HG03439 (cell line): Measurements from ENCODE around the gene ITGA3.

Experiments used
- ATAC-seq: cut with Tn5 transposase; IDR thresholded peaks from one replicate; pipeline ENCODE4 v1.9.1; 2021; ENCODE audit warnings: mild to moderate bottlenecking, moderate library complexity; ENCODE audit not compliant: unreplicated experiment

The ITGA3 gene

DNA sequence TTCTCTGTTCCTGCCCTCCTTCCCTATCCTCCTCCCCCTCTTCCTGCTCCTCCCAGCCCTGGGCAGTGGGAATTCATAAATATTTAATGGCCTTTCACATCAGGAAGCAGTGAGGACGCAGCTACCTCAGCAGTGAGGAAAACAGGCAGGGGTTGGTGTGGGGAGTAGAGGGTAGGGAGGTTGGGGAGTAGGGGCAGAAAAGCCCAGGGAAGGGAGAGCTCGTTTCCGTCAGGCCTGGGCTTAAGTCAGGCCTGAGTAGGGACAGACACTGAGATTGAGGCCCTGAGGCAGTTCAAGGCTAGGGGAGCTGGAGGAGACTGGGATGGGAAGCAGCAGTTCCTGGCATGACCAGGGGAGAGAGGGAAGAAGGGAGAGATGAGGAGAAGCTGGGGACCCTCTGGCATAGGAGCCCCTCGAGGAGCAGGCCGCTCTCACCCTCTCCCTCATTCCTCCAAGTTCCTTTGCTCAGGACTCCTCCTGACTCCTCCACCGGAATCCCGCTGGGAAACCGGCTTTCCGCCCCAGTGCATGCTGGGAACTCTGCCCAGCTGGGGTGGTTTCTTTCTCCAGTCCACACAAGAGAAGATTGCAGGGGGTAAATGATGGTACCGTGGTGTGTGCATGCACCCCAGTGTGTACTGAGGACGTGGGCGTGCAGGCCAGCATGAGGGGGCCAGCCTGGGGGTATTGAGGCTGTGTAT is 67.9 kb downstream of the ITGA3 start:
- no peak for ATAC-seq

- ATAC-seq: no peak
Observed at GRCh38 chr17:50125420-50125997, 69.6 kb downstream of the ITGA3 start.

GRCh38 chr17:50127697-50128361 is 71.9 kb downstream of the ITGA3 start:
- ATAC-seq: no peak

GRCh38 chr17:50128441-50129352 is 72.8 kb downstream of the ITGA3 start:
- ATAC-seq: no peak

DNA sequence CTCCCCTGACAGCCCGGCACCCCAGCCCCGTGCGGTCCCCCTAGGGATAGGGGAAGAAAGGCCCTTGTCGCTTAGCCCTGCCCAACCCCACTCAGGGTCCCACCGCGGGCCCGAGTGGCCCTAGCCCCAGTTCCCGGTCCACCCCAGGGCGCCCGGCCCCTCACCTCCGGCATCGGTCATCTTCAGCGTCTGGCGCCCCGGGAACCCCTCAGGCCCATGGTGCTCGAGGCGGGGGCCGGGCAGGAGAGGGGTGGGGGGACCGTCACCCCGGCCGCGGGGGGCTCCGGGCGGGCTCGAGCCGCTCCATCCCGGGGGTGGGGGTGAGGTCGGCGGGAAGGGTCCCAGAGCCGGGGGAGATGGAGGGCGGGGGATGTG is 73.4 kb downstream of the ITGA3 start:
- ATAC-seq: no peak

DNA sequence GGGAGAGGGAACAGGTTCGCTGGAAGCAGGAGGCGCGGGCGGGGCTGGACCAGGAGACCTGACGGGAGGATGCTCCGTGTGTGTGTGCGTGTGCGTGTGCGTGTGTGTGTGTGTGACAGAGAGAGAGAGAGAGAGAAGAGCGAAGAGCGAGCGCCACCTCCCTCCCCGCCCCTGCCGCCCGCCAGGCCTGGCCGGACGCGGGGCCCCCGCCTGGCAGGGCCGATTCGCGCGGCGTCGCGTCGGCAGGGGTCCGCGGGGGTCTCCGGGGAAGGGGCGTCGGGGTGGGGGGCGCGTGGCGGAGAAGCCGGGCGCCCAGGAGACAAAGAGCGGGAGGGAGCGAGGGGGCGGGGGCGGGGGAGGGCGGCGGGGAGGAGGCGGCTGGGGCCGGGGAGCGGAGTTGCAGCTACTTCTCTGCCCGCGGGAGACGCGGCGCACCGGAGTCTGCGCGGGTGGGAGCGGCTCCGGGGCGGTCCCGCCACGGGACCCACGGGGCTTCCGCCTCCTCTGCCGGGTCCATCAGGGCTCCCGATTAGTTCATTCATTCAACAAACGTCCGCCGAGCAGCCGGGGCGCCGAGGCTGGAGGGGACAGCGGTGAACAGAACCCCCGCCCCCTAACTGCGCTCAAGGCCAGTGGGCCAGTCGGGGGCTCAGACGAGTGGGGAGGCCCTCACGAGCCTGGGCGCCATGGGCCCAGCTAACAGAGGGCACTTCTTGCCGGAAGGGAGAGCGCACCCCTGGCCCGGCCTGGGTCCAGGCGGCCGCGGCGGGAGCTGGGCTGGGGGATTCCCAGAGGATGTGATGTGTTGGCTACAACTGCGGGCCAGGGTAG is 74.0 kb downstream of the ITGA3 start, which contains the start of gene SAMD14:
SAMD14 (minus strand) TSS at position 433 of the 831 bp plus-strand sequence. CDS start 5,201 bp downstream, outside the sequence.
- ATAC-seq: no peak

DNA sequence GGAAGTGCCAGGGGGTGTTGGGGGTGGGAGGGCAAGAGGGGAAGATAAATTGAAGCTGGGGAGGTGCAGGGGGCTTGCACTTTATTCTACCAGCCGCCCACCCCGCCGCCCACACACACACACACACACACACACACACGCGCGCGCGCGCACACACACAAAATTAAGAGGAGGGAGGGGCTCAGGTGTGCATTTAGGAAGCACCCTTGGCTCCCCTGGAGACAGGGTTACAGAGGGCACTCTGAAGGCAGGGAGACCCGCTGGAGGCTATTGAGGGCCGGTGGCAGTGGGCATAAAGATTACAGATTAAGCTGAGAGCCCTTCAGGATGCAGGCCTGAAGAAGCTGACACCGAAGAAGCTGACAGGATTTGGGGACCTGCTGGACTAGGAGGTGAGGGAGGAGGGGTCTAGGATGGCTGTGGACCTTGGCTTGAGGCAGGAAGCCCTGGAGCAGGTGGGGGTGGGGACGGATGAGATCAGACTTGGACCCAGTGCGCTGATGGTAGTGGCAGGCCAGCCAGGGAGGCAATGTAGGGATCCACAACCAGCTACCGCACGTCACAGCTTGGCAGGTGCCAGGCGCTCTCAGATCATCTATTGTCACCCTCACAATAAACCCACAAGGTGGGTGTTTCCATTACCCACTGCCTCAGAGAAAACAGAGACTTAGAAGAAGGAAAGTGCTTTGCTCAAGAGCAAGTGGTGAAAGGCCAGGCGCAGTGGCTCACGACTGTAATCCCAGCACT is 74.8 kb downstream of the ITGA3 start:
- no peak for ATAC-seq

- no peak for ATAC-seq
Observed at GRCh38 chr17:50132104-50132794, 76.3 kb downstream of the ITGA3 start.

DNA sequence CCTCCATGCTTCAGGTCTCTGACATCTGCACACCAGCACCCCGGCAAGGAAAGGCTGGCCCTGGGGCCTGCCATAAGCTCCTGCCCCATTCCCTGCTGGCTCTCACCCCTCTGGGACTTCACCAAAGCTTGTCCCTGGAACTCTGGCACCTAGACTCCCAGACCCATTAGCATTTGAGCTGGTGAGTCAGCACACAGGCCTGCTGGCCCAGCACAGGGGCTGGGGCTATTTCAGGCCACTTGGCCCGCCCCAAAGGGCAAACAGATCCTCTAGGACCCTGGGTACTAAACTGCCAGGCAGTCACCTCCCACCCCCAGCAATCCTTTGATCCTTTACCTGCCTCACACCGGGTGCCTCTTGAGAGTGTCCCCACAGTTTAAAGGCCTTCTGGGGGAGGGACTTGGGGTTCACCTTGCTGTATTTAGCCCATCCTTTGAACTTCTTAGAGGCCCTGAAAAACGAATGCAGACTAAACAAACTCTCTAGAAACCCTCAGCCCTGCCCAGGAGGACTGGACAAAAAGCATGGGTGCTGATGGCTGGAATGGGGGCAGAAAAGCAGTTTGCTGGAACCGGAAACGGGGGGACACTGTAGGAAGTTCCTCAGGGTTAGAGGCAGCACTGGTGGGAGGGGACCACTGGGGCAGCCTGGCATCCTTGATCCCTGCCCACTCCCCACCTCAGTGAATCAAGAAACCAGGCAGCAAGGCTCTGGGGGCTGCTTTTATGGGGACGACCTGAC is 77.3 kb downstream of the ITGA3 start:
- no peak for ATAC-seq

DNA sequence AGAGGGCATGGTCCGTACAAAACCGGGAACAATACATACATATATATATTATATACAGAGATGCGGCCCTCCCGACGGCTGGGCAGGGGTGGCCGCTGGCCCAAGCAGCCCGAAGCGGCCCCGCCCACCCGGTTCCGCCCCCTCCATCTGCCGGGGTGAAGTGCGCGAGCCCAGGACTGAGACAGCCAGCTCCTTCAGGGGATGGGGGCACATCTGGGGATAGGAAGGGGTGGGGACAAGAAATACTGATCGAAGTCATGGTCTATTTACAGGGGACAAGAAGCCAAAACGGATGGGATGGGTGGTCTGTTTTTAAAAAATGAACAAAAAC is 77.8 kb downstream of the ITGA3 start:
- ATAC-seq: no peak

- ATAC-seq: no peak
Observed at GRCh38 chr17:50134206-50135110, 78.5 kb downstream of the ITGA3 start.

GRCh38 chr17:50135316-50136095 is 79.6 kb downstream of the ITGA3 start:
- ATAC-seq: no peak

DNA sequence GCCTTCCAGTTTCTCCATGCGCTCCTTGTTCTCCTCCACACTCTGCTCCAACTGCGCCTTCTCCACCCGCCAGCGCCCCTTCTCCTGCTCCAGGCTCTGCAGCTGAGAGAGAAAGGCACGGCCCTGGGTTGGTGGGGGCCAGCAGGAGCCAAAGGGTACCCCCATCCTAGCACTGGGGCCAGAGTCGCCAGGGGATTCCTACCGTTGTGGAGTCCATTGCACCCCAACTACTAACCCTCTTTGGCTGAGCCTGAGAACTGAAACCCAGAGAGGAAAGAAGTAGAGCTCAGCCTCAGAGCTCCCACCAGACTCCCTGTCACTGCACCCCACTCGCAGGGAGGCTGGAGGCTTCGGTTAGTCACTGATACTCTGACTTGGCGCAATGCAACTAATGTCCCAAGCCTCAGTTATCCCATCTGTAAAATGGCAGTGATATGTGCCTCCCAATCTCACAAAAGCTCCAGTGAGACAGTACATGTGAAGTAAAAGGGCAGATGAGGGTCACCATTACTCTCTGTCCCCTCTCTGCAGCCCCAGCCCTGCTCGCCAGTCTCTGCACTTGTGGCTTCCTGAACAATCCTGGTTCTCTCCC is 80.3 kb downstream of the ITGA3 start:
- ATAC-seq: no peak

- no peak for ATAC-seq
Observed at GRCh38 chr17:50137042-50137441, 81.1 kb downstream of the ITGA3 start.

- no peak for ATAC-seq
Observed at GRCh38 chr17:50139185-50139783, 83.4 kb downstream of the ITGA3 start.
